Measurements from ENCODE around the gene PAPPA2. TPM values are rescaled to one million over a fixed set of nuclear protein-coding genes. Genes with fewer than 3 reads are reported as not detected.
A peak's percentile ranks its signal among the peaks of the same experiment; 100 is the strongest.
"Not testable (repeated sequence)": the region's sequence is repeated elsewhere in the genome, so short reads cannot be mapped to it uniquely, and the experiment has no call there.

The PAPPA2 gene
- total and polyA plus RNA-seq, 4 experiments from 2014 or later, result not detected

DNA sequence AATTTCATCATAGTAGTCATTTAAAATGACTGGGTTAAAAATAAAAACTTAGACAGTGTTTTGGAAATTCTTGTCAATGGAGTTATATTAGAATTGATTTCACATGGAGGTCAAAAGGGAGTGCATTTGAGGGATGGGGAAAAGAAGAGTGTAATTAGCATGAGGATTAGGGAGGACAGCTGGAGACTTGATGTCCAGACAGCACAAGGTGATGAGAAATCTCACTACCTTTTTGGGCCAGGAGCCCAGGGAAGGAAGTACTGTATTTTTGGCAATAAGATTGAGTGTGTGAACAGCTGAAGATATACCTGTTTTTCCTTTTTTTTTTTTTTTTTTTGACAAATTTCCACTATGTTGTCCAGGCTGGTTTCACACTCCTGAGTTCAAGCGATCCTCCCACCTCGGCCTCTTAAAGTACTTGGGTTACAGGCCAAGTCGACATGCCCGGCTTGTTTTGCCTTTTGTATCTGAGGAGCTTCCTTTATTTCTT lies 163.6 kb downstream of the PAPPA2 start:
- H3K4me1 ChIP-seq (ENCODE audit: insufficient read depth, low read length), result no peaks in the 10 kb centered on the region
- H3K27ac ChIP-seq (ENCODE audit: low read depth, low read length), result no peak overlapping the region
- no peaks in the 10 kb centered on the region for H3K36me3 ChIP-seq (ENCODE audit: insufficient read depth, low read length)
- intact Hi-C loops (cut with micrococcal nuclease), result no loop called here
- ChIA-PET CTCF (ENCODE audit: partially characterized antibody) (no interaction called here), POLR2A (ENCODE audit: partially characterized antibody) (no interaction called here)
- Mint-ChIP-seq H3K36me3 (no peaks in the 10 kb centered on the region), H3K27ac (no peak overlapping the region), H3K4me3 (no peak overlapping the region), H3K4me1 (no peaks in the 10 kb centered on the region), H3K9me3 (peaks cover 0 to 19% (median 4%) of the 10 kb centered on the region in 8 donors), H3K27me3 (peaks cover 0 to 2% of the 10 kb centered on the region in 2 donors)
- no peaks in the 10 kb centered on the region for H3K9me3 ChIP-seq (ENCODE audit: control insufficient read depth in 1 of 2, low read length in 2 of 2)
- H3K27me3 ChIP-seq (ENCODE audit: insufficient read depth, low read length), result no peaks in the 10 kb centered on the region
- H3K4me3 ChIP-seq (ENCODE audit: low read length in 2 of 2), result no peak overlapping the region
- DNase-seq, result no peak

DNA sequence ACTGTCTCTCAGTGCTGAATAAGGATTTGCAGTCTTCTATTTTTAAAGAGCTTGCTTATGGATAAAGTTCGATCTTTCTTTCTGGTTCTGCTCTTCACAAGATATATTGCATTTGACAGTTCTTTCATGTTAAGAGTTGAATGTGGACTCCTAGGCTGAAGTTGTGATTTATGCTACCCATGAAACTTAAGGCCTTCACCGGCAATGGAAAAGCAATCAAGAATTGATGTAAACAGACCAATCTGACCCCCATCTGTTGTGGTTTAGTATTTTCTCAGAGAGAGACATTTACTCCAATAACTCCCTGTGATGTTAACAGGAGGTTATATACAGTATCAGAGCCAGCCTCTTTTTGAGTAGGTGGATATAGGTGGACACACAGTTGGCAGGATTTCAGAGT lies 165.8 kb downstream of the PAPPA2 start:
- no peaks in the 10 kb centered on the region for H3K36me3 Mint-ChIP-seq
- ChIA-PET POLR2A (ENCODE audit: partially characterized antibody) (no interaction called here), CTCF (ENCODE audit: partially characterized antibody) (no interaction called here)
- peaks cover 0 to 15% (median 3%) of the 10 kb centered on the region in 8 donors for H3K9me3 Mint-ChIP-seq
- no peak overlapping the region for H3K4me3 ChIP-seq (ENCODE audit: low read length in 2 of 2)
- H3K4me3 Mint-ChIP-seq, result no peak overlapping the region
- H3K36me3 ChIP-seq (ENCODE audit: insufficient read depth, low read length), result no peaks in the 10 kb centered on the region
- H3K4me1 Mint-ChIP-seq, result no peaks in the 10 kb centered on the region
- intact Hi-C loops (cut with micrococcal nuclease), result no loop called here
- H3K4me1 ChIP-seq (ENCODE audit: insufficient read depth, low read length), result no peaks in the 10 kb centered on the region
- no peak overlapping the region for H3K27ac ChIP-seq (ENCODE audit: low read depth, low read length)
- no peak overlapping the region for H3K27ac Mint-ChIP-seq
- no peak for DNase-seq
- no peaks in the 10 kb centered on the region for H3K27me3 ChIP-seq (ENCODE audit: insufficient read depth, low read length)
- H3K9me3 ChIP-seq (ENCODE audit: control insufficient read depth in 1 of 2, low read length in 2 of 2), result no peaks in the 10 kb centered on the region
- H3K27me3 Mint-ChIP-seq, result peaks cover 0 to 2% of the 10 kb centered on the region in 2 donors

DNA sequence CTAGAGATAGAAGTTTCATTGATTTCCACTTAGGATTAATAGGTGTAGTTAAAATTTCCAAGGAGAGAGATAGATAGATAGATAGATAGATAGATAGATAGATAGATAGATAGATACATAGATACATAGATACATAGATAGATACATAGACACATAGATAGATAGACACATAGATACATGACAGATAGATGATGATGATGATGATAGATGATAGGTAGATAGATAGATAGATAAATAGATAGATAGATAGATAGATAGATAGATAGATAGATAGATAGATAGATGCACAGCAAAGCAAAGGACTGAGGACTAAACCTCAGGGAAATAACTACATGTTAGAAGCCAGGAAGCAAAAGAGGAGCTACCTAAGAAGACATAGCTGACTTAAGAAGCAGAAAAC lies 171.8 kb downstream of the PAPPA2 start:
- H3K27me3 ChIP-seq (ENCODE audit: insufficient read depth, low read length); POLR2A ChIA-PET (ENCODE audit: partially characterized antibody); H3K27ac ChIP-seq (ENCODE audit: low read depth, low read length); H3K4me3 ChIP-seq (ENCODE audit: low read length in 2 of 2); H3K36me3 ChIP-seq (ENCODE audit: insufficient read depth, low read length); H3K4me1 Mint-ChIP-seq; H3K4me3 Mint-ChIP-seq; DNase-seq; H3K9me3 ChIP-seq (ENCODE audit: control insufficient read depth in 1 of 2, low read length in 2 of 2); H3K27me3 Mint-ChIP-seq; H3K4me1 ChIP-seq (ENCODE audit: insufficient read depth, low read length); H3K9me3 Mint-ChIP-seq; CTCF ChIA-PET (ENCODE audit: partially characterized antibody); intact Hi-C loops (cut with micrococcal nuclease); H3K36me3 Mint-ChIP-seq: not testable (repeated sequence)
- H3K27ac Mint-ChIP-seq, result peak overlapping the region in 1 of 7 donors; percentile 43

DNA sequence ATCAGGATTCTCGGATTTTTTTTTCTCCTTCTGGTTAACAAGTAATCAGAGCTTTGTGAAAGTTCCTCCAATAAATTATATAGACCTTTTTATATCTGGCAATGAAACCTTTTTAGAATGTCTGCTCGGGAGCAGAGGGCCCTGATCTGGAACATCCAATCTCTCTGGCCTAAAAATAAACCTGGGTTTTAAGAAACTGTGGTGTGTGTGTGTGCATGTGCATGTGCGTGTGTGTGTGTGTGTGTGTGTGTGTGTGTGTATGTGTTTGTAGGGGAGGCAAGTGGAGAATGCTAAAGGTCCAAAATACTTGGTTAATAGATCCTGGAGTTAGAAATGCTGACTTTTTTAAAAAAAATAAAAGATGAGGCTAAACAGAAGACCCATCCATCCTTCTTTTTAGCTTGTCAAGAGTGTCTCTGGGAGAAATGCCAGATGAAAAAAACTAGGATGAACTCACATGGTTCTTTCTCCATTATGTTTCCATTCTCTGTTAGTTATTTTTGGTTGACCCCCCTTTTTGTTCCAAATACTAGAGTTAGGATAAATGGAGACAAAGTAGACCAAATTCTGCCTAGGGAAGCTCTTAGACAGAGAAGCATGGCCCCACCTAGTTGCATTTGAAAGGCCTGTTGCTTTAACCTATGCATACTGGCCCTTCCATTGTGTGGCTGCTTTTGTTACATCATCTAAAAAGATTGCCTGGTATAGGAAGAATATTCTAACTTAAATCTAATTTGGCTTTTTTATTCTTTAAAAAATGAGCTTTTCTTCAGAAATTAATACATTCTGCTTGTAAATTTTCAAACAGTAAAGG lies 175.9 kb downstream of the PAPPA2 start:
- ChIA-PET POLR2A (ENCODE audit: partially characterized antibody) (no interaction called here), CTCF (ENCODE audit: partially characterized antibody) (no interaction called here)
- no peaks in the 10 kb centered on the region for H3K4me1 Mint-ChIP-seq
- H3K36me3 ChIP-seq (ENCODE audit: insufficient read depth, low read length), result no peaks in the 10 kb centered on the region
- no peak overlapping the region for H3K27ac ChIP-seq (ENCODE audit: low read depth, low read length)
- H3K27ac Mint-ChIP-seq, result no peak overlapping the region
- no peaks in the 10 kb centered on the region for H3K27me3 ChIP-seq (ENCODE audit: insufficient read depth, low read length)
- intact Hi-C loops (cut with micrococcal nuclease), result no loop called here
- no peak for DNase-seq
- no peak overlapping the region for H3K4me3 ChIP-seq (ENCODE audit: low read length in 2 of 2)
- no peak overlapping the region for H3K4me3 Mint-ChIP-seq
- H3K4me1 ChIP-seq (ENCODE audit: insufficient read depth, low read length), result no peaks in the 10 kb centered on the region
- H3K36me3 Mint-ChIP-seq, result no peaks in the 10 kb centered on the region
- no peaks in the 10 kb centered on the region for H3K9me3 ChIP-seq (ENCODE audit: control insufficient read depth in 1 of 2, low read length in 2 of 2)
- peaks cover 0 to 5% of the 10 kb centered on the region in 2 donors for H3K27me3 Mint-ChIP-seq
- H3K9me3 Mint-ChIP-seq, result peaks cover 0 to 8% (median 1%) of the 10 kb centered on the region in 8 donors

DNA sequence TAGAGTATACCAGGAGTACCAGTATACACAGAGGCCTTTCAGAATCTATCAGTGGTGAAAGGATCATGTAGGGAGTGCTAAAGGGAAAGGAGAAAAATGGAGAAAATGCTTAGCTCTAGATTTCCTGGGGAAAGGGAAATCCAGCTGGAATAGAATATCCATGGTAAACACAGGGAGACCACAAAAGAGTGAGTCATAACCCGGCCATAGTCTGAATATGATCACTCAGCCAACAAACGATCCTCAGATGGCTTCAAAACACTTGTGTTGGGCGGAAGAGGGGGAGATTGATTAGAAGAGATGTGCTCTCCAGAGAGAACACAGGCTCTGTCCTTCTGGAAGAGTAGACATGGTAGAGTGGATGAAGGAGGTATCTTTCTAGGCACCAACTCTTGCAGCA lies 180.6 kb downstream of the PAPPA2 start:
- Mint-ChIP-seq H3K27me3 (peaks cover 0 to 5% of the 10 kb centered on the region in 2 donors), H3K9me3 (peaks cover 0 to 24% (median 4%) of the 10 kb centered on the region in 8 donors), H3K27ac (no peak overlapping the region), H3K36me3 (no peaks in the 10 kb centered on the region), H3K4me1 (no peaks in the 10 kb centered on the region), H3K4me3 (no peak overlapping the region)
- DNase-seq, result no peak
- H3K4me3 ChIP-seq (ENCODE audit: low read length in 2 of 2), result no peak overlapping the region
- ChIA-PET CTCF (ENCODE audit: partially characterized antibody) (no interaction called here), POLR2A (ENCODE audit: partially characterized antibody) (no interaction called here)
- H3K27me3 ChIP-seq (ENCODE audit: insufficient read depth, low read length), result no peaks in the 10 kb centered on the region
- intact Hi-C loops (cut with micrococcal nuclease), result no loop called here
- H3K27ac ChIP-seq (ENCODE audit: low read depth, low read length), result no peak overlapping the region
- no peaks in the 10 kb centered on the region for H3K9me3 ChIP-seq (ENCODE audit: control insufficient read depth in 1 of 2, low read length in 2 of 2)
- H3K4me1 ChIP-seq (ENCODE audit: insufficient read depth, low read length), result no peaks in the 10 kb centered on the region
- no peaks in the 10 kb centered on the region for H3K36me3 ChIP-seq (ENCODE audit: insufficient read depth, low read length)

GRCh38 chr1:176648556-176648955 lies 185.6 kb downstream of the PAPPA2 start:
- DNase-seq, result no peak
- Histone ChIP-seq H3K27ac (ENCODE audit: low read depth, low read length) (no peak overlapping the region), H3K36me3 (ENCODE audit: insufficient read depth, low read length) (no peaks in the 10 kb centered on the region), H3K4me3 (ENCODE audit: low read length in 2 of 2) (no peak overlapping the region), H3K9me3 (ENCODE audit: control insufficient read depth in 1 of 2, low read length in 2 of 2) (no peaks in the 10 kb centered on the region), H3K27me3 (ENCODE audit: insufficient read depth, low read length) (no peaks in the 10 kb centered on the region), H3K4me1 (ENCODE audit: insufficient read depth, low read length) (no peaks in the 10 kb centered on the region)
- Mint-ChIP-seq H3K27me3 (peaks cover 0 to under 1% of the 10 kb centered on the region in 2 donors), H3K9me3 (peaks cover 4 to 61% (median 23%) of the 10 kb centered on the region in 8 donors), H3K4me1 (no peaks in the 10 kb centered on the region), H3K27ac (no peak overlapping the region), H3K4me3 (no peak overlapping the region), H3K36me3 (no peaks in the 10 kb centered on the region)
- intact Hi-C loops (cut with micrococcal nuclease), result no loop called here
- POLR2A ChIA-PET (ENCODE audit: partially characterized antibody), result no interaction called here
- CTCF ChIA-PET (ENCODE audit: partially characterized antibody), result no interaction called here

GRCh38 chr1:176656257-176656995 lies 193.5 kb downstream of the PAPPA2 start:
- H3K27ac Mint-ChIP-seq, result no peak overlapping the region

More at GRCh38 chr1:176656257-176656995, 193.5 kb downstream of the PAPPA2 start:
- ChIA-PET POLR2A (ENCODE audit: partially characterized antibody) (no interaction called here), CTCF (ENCODE audit: partially characterized antibody) (no interaction called here)
- Mint-ChIP-seq H3K4me3 (no peak overlapping the region), H3K9me3 (peaks cover 4 to 28% (median 15%) of the 10 kb centered on the region in 8 donors), H3K36me3 (no peaks in the 10 kb centered on the region), H3K4me1 (no peaks in the 10 kb centered on the region), H3K27me3 (peaks cover 0 to 1% of the 10 kb centered on the region in 2 donors)
- intact Hi-C loops (cut with micrococcal nuclease), result no loop called here
- Histone ChIP-seq H3K4me3 (ENCODE audit: low read length in 2 of 2) (no peak overlapping the region), H3K36me3 (ENCODE audit: insufficient read depth, low read length) (no peaks in the 10 kb centered on the region), H3K9me3 (ENCODE audit: control insufficient read depth in 1 of 2, low read length in 2 of 2) (no peaks in the 10 kb centered on the region), H3K27ac (ENCODE audit: low read depth, low read length) (no peak overlapping the region), H3K27me3 (ENCODE audit: insufficient read depth, low read length) (no peaks in the 10 kb centered on the region), H3K4me1 (ENCODE audit: insufficient read depth, low read length) (no peaks in the 10 kb centered on the region)
- DNase-seq, result no peak

All from CD4-positive, alpha-beta memory T cell (primary cell).